HCEC 1CT (cell line): ENCODE data around the gene PDE7B.
"Not testable (repeated sequence)": the region's sequence is repeated elsewhere in the genome, so short reads cannot be mapped to it uniquely, and the experiment has no call there.

Source experiments
- DNase-seq: peaks from one replicate; pipeline ENCODE4 v3.0.0-alpha.2; 2017

The PDE7B gene

GRCh38 chr6:135852746-135853145, 1.2 kb downstream of the PDE7B start:
- no peak for DNase-seq

GRCh38 chr6:135853227-135853626, 1.7 kb downstream of the PDE7B start:
- no peak for DNase-seq

GRCh38 chr6:135853986-135854385, 2.5 kb downstream of the PDE7B start:
- peak; percentile 34 for DNase-seq

GRCh38 chr6:135854799-135855198, 3.3 kb downstream of the PDE7B start:
- no peak for DNase-seq

GRCh38 chr6:135858931-135859330, 7.4 kb downstream of the PDE7B start:
- DNase-seq: no peak

- no peak for DNase-seq
These were observed 8.9 kb downstream of the PDE7B start for GRCh38 chr6:135860361-135860760.

- no peak for DNase-seq
These were observed 9.7 kb downstream of the PDE7B start for GRCh38 chr6:135861189-135861588.

- DNase-seq: not testable (repeated sequence)
These were observed 13.4 kb downstream of the PDE7B start for GRCh38 chr6:135864929-135865328.

- DNase-seq: no peak
These were observed 15.1 kb downstream of the PDE7B start for GRCh38 chr6:135866445-135867123.

GRCh38 chr6:135867332-135867731, 15.8 kb downstream of the PDE7B start:
- no peak for DNase-seq

GRCh38 chr6:135869857-135870256, 18.4 kb downstream of the PDE7B start:
- no peak for DNase-seq

- DNase-seq: peak; percentile 85
These were observed 19.2 kb downstream of the PDE7B start for GRCh38 chr6:135870722-135871121.

- DNase-seq: peak; percentile 62
These were observed 19.8 kb downstream of the PDE7B start for GRCh38 chr6:135871296-135871695.

- DNase-seq: peak; percentile 80
These were observed 20.4 kb downstream of the PDE7B start for GRCh38 chr6:135871878-135872277.

GRCh38 chr6:135875446-135875845, 23.9 kb downstream of the PDE7B start:
- DNase-seq: no peak

- DNase-seq: no peak
These were observed 24.6 kb downstream of the PDE7B start for GRCh38 chr6:135876058-135876457.

- DNase-seq: no peak
These were observed 26.2 kb downstream of the PDE7B start for GRCh38 chr6:135877666-135878065.

GRCh38 chr6:135880066-135880972, 28.8 kb downstream of the PDE7B start:
- DNase-seq: peak; percentile 83

- peak; percentile 29 for DNase-seq
These were observed 31.5 kb downstream of the PDE7B start for GRCh38 chr6:135883045-135883444.

GRCh38 chr6:135883536-135883935, 32.0 kb downstream of the PDE7B start:
- no peak for DNase-seq

GRCh38 chr6:135884136-135884535, 32.6 kb downstream of the PDE7B start:
- no peak for DNase-seq

GRCh38 chr6:135887069-135887468, 35.6 kb downstream of the PDE7B start:
- no peak for DNase-seq

- DNase-seq: no peak
These were observed 37.3 kb downstream of the PDE7B start for GRCh38 chr6:135888818-135889217.

GRCh38 chr6:135890876-135891275, 39.4 kb downstream of the PDE7B start:
- no peak for DNase-seq
